Breast epithelium (tissue), 3 donors: ENCODE measurements around the gene HLA-DPA1.

Experiments used
- POLR2A ChIP-seq: fragments of 450-650 bp; IDR thresholded peaks from one replicate; pipeline ENCODE4 v1.6.1; 2016; ENCODE audit warnings: antibody characterized with exemption, mild to moderate bottlenecking, moderate library complexity
- TF ChIP-seq, protein P1 (sequence below), 3 donors: fragments of 450-650 bp; IDR thresholded peaks; one replicate each; pipeline ENCODE4 v1.5.1; 2016 to 2017; ENCODE audit warnings: antibody characterized with exemption in 3 of 3, mild to moderate bottlenecking in 3 of 3, moderate library complexity in 3 of 3

- no peak for TF ChIP-seq POLR2A
- TF ChIP-seq, protein P1, sequence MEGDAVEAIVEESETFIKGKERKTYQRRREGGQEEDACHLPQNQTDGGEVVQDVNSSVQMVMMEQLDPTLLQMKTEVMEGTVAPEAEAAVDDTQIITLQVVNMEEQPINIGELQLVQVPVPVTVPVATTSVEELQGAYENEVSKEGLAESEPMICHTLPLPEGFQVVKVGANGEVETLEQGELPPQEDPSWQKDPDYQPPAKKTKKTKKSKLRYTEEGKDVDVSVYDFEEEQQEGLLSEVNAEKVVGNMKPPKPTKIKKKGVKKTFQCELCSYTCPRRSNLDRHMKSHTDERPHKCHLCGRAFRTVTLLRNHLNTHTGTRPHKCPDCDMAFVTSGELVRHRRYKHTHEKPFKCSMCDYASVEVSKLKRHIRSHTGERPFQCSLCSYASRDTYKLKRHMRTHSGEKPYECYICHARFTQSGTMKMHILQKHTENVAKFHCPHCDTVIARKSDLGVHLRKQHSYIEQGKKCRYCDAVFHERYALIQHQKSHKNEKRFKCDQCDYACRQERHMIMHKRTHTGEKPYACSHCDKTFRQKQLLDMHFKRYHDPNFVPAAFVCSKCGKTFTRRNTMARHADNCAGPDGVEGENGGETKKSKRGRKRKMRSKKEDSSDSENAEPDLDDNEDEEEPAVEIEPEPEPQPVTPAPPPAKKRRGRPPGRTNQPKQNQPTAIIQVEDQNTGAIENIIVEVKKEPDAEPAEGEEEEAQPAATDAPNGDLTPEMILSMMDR (IDR thresholded peaks at IDR 0.05): no peak
Measured at GRCh38 chr6:33057222-33058150, 16.0 kb downstream of the HLA-DPA1 start.
